Activated naive CD8-positive, alpha-beta T cell treated with anti-CD3 and anti-CD28 coated beads, Interleukin-2, amount 50 U/mL, for 24 hours (primary cell): ENCODE results near the gene IGF1R.

Experiments
- ATAC-seq: fragments of 150-1000 bp; cut with Tn5 transposase; one replicate; pipeline ENCODE4 v1.10.0; 2021
- DNase-seq: peaks from one replicate; pipeline ENCODE4 v3.0.0; 2021
- H3K27ac Mint-ChIP-seq: one replicate; pipeline ENCODE4 v1.8.0; 2021; ENCODE audit warnings: mild to moderate bottlenecking, mixed read lengths
- H3K27me3 Mint-ChIP-seq: one replicate; pipeline ENCODE4 v1.8.0; 2021; ENCODE audit warnings: mixed read lengths
- H3K36me3 Mint-ChIP-seq: one replicate; pipeline ENCODE4 v1.8.0; 2021; ENCODE audit warnings: low read depth, mixed read lengths
- H3K4me1 Mint-ChIP-seq: one replicate; pipeline ENCODE4 v1.8.0; 2021; ENCODE audit warnings: mixed read lengths
- H3K4me3 Mint-ChIP-seq: one replicate; pipeline ENCODE4 v1.8.0; 2021; ENCODE audit warnings: mild to moderate bottlenecking, moderate library complexity, mixed read lengths
- H3K9me3 Mint-ChIP-seq: one replicate; pipeline ENCODE4 v1.8.0; 2021; ENCODE audit warnings: mixed read lengths

The IGF1R gene

GRCh38 chr15:98916826-98917225 is 268.5 kb downstream of the IGF1R start:
- Mint-ChIP-seq H3K4me3 (no peak overlapping the region), H3K36me3 (peaks cover 16% of the 10 kb centered on the region), H3K27me3 (no peaks in the 10 kb centered on the region), H3K4me1 (peaks cover 5% of the 10 kb centered on the region), H3K9me3 (no peaks in the 10 kb centered on the region), H3K27ac (no peak overlapping the region)
- no peak for DNase-seq
- no peak for ATAC-seq

GRCh38 chr15:98917417-98917816 is 269.1 kb downstream of the IGF1R start:
- Mint-ChIP-seq H3K36me3 (peaks cover 12% of the 10 kb centered on the region), H3K4me3 (no peak overlapping the region)

GRCh38 chr15:98920091-98920880 is 271.9 kb downstream of the IGF1R start:
- Mint-ChIP-seq H3K27me3 (no peaks in the 10 kb centered on the region), H3K36me3 (peaks cover 11% of the 10 kb centered on the region), H3K4me1 (peaks cover 5% of the 10 kb centered on the region), H3K27ac (no peak overlapping the region), H3K9me3 (no peaks in the 10 kb centered on the region), H3K4me3 (no peak overlapping the region)
- DNase-seq (no peak), ATAC-seq (no peak)

More at GRCh38 chr15:98917417-98917816, 269.1 kb downstream of the IGF1R start:
- Mint-ChIP-seq H3K4me1 (peaks cover 5% of the 10 kb centered on the region), H3K9me3 (no peaks in the 10 kb centered on the region), H3K27ac (no peak overlapping the region), H3K27me3 (no peaks in the 10 kb centered on the region)
- no peak for ATAC-seq
- no peak for DNase-seq

GRCh38 chr15:98923171-98923570 is 274.8 kb downstream of the IGF1R start:
- Mint-ChIP-seq H3K27ac (no peak overlapping the region), H3K4me1 (peaks cover 5% of the 10 kb centered on the region), H3K27me3 (no peaks in the 10 kb centered on the region), H3K9me3 (no peaks in the 10 kb centered on the region), H3K4me3 (no peak overlapping the region), H3K36me3 (peaks cover 6% of the 10 kb centered on the region)
- no peak for DNase-seq
- no peak for ATAC-seq

GRCh38 chr15:98923579-98923978 is 275.2 kb downstream of the IGF1R start:
- Mint-ChIP-seq H3K4me1 (peaks cover 5% of the 10 kb centered on the region), H3K4me3 (no peak overlapping the region), H3K27ac (no peak overlapping the region), H3K9me3 (no peaks in the 10 kb centered on the region), H3K27me3 (no peaks in the 10 kb centered on the region), H3K36me3 (peaks cover 6% of the 10 kb centered on the region)
- DNase-seq (no peak), ATAC-seq (no peak)

GRCh38 chr15:98924401-98925049 is 276.2 kb downstream of the IGF1R start:
- H3K4me3 Mint-ChIP-seq, result no peak overlapping the region
- H3K27ac Mint-ChIP-seq, result no peak overlapping the region
- no peak for ATAC-seq
- H3K9me3 Mint-ChIP-seq, result no peaks in the 10 kb centered on the region
- H3K36me3 Mint-ChIP-seq, result peaks cover 6% of the 10 kb centered on the region
- peaks cover 4% of the 10 kb centered on the region for H3K4me1 Mint-ChIP-seq
- DNase-seq, result no peak
- H3K27me3 Mint-ChIP-seq, result no peaks in the 10 kb centered on the region

- Mint-ChIP-seq H3K36me3 (peaks cover 6% of the 10 kb centered on the region), H3K4me3 (no peak overlapping the region), H3K4me1 (no peaks in the 10 kb centered on the region), H3K9me3 (no peaks in the 10 kb centered on the region), H3K27ac (no peak overlapping the region), H3K27me3 (no peaks in the 10 kb centered on the region)
- ATAC-seq, result no peak
- DNase-seq, result no peak
Observed at GRCh38 chr15:98926236-98926635, 277.9 kb downstream of the IGF1R start.

- DNase-seq, result no peak
- Mint-ChIP-seq H3K27me3 (no peaks in the 10 kb centered on the region), H3K4me3 (no peak overlapping the region), H3K27ac (no peak overlapping the region), H3K9me3 (no peaks in the 10 kb centered on the region), H3K4me1 (no peaks in the 10 kb centered on the region), H3K36me3 (peaks cover 6% of the 10 kb centered on the region)
- ATAC-seq, result no peak
Observed at GRCh38 chr15:98927022-98927421, 278.7 kb downstream of the IGF1R start.

GRCh38 chr15:98927996-98928395 is 279.7 kb downstream of the IGF1R start:
- Mint-ChIP-seq H3K27ac (no peak overlapping the region), H3K36me3 (peaks cover 5% of the 10 kb centered on the region), H3K9me3 (no peaks in the 10 kb centered on the region)

GRCh38 chr15:98930576-98930975 is 282.2 kb downstream of the IGF1R start:
- Mint-ChIP-seq H3K4me1 (no peaks in the 10 kb centered on the region), H3K27ac (no peak overlapping the region), H3K36me3 (peaks cover 5% of the 10 kb centered on the region), H3K27me3 (no peaks in the 10 kb centered on the region), H3K9me3 (no peaks in the 10 kb centered on the region), H3K4me3 (no peak overlapping the region)
- ATAC-seq (no peak), DNase-seq (no peak)

More at GRCh38 chr15:98927996-98928395, 279.7 kb downstream of the IGF1R start:
- Mint-ChIP-seq H3K4me3 (no peak overlapping the region), H3K27me3 (no peaks in the 10 kb centered on the region), H3K4me1 (no peaks in the 10 kb centered on the region)
- ATAC-seq, result no peak
- DNase-seq, result no peak

- Mint-ChIP-seq H3K36me3 (peaks cover 2% of the 10 kb centered on the region), H3K27ac (no peak overlapping the region), H3K9me3 (no peaks in the 10 kb centered on the region), H3K27me3 (no peaks in the 10 kb centered on the region), H3K4me3 (no peak overlapping the region), H3K4me1 (no peaks in the 10 kb centered on the region)
- no peak for ATAC-seq
- no peak for DNase-seq
Observed at GRCh38 chr15:98931004-98931403, 282.7 kb downstream of the IGF1R start.

- Mint-ChIP-seq H3K4me3 (no peak overlapping the region), H3K27me3 (no peaks in the 10 kb centered on the region), H3K4me1 (peaks cover 2% of the 10 kb centered on the region), H3K9me3 (no peaks in the 10 kb centered on the region), H3K36me3 (peaks cover under 1% of the 10 kb centered on the region), H3K27ac (no peak overlapping the region)
- DNase-seq, result no peak
- no peak for ATAC-seq
Observed at GRCh38 chr15:98933406-98933805, 285.1 kb downstream of the IGF1R start.

GRCh38 chr15:98935736-98936135 is 287.4 kb downstream of the IGF1R start:
- Mint-ChIP-seq H3K4me1 (peaks cover 2% of the 10 kb centered on the region), H3K36me3 (peaks cover 2% of the 10 kb centered on the region), H3K27ac (no peak overlapping the region), H3K4me3 (no peak overlapping the region), H3K9me3 (no peaks in the 10 kb centered on the region), H3K27me3 (no peaks in the 10 kb centered on the region)
- DNase-seq (no peak), ATAC-seq (no peak)

GRCh38 chr15:98937413-98938104 is 289.2 kb downstream of the IGF1R start:
- no peaks in the 10 kb centered on the region for H3K27me3 Mint-ChIP-seq
- DNase-seq (no peak), ATAC-seq (peak; percentile 33)
- peaks cover 2% of the 10 kb centered on the region for H3K4me1 Mint-ChIP-seq
- no peaks in the 10 kb centered on the region for H3K9me3 Mint-ChIP-seq
- peaks cover 9% of the 10 kb centered on the region for H3K36me3 Mint-ChIP-seq
- H3K27ac Mint-ChIP-seq, result no peak overlapping the region
- no peak overlapping the region for H3K4me3 Mint-ChIP-seq

GRCh38 chr15:98938105-98938417 is 289.7 kb downstream of the IGF1R start:
- no peaks in the 10 kb centered on the region for H3K27me3 Mint-ChIP-seq
- H3K36me3 Mint-ChIP-seq, result peaks cover 9% of the 10 kb centered on the region
- DNase-seq (no peak), ATAC-seq (peak; percentile 43)
- H3K27ac Mint-ChIP-seq, result no peak overlapping the region
- H3K4me3 Mint-ChIP-seq, result no peak overlapping the region
- no peaks in the 10 kb centered on the region for H3K9me3 Mint-ChIP-seq
- H3K4me1 Mint-ChIP-seq, result peaks cover 2% of the 10 kb centered on the region
